Lung (tissue), 12 donors: Measurements from ENCODE around the gene IL13. TPM values are rescaled to one million over a fixed set of nuclear protein-coding genes. Genes with fewer than 3 reads are reported as not detected.

Experiments
- ATAC-seq: fragments of 200-7000 bp; cut with Tn5 transposase; one replicate; pipeline ENCODE4 v1.9.1; 2020; ENCODE audit warnings: moderate number of reproducible peaks; ENCODE audit not compliant: insufficient read depth, low FRiP score
- DNase-seq, 3 donors: peaks; one replicate each; pipeline ENCODE4 v3.0.0-alpha.2; 2013 to 2017
- H3K27ac ChIP-seq, 2 donors: one replicate each; pipeline ENCODE4 v1.5.1; 2013; ENCODE audit warnings: mild to moderate bottlenecking in 2 of 2, moderate library complexity in 2 of 2, control low read depth in 1 of 2, inconsistent platforms in 1 of 2, low read depth in 1 of 2, low read length in 1 of 2
- H3K27me3 ChIP-seq, 3 donors: one replicate each; pipeline ENCODE4 v1.5.1; 2013; ENCODE audit warnings: low read length in 2 of 3; ENCODE audit not compliant: control insufficient read depth in 3 of 3, insufficient read depth in 3 of 3
- H3K36me3 ChIP-seq, 4 donors: one replicate each; pipeline ENCODE4 v1.5.1; 2013; ENCODE audit warnings: low read length in 4 of 4, mild to moderate bottlenecking in 1 of 4, moderate library complexity in 1 of 4; ENCODE audit not compliant: control insufficient read depth in 4 of 4, insufficient read depth in 4 of 4
- H3K4me1 ChIP-seq, 5 donors: one replicate each; pipeline ENCODE4 v1.5.1; 2013; ENCODE audit warnings: low read length in 5 of 5, mild to moderate bottlenecking in 2 of 5, moderate library complexity in 1 of 5; ENCODE audit not compliant: control insufficient read depth in 5 of 5, insufficient read depth in 5 of 5
- H3K4me3 ChIP-seq: one replicate; pipeline ENCODE4 v1.5.1; 2013; ENCODE audit warnings: mild to moderate bottlenecking, control low read depth, moderate library complexity
- H3K9ac ChIP-seq, 2 donors: one replicate each; pipeline ENCODE4 v1.5.1; 2013; ENCODE audit warnings: low read length in 2 of 2, control low read depth in 1 of 2; ENCODE audit not compliant: insufficient read depth in 1 of 2
- H3K9me3 ChIP-seq, 4 donors: one replicate each; pipeline ENCODE4 v1.5.1; 2013; ENCODE audit warnings: low read length in 3 of 4, mild to moderate bottlenecking in 1 of 4, moderate library complexity in 1 of 4; ENCODE audit not compliant: control insufficient read depth in 4 of 4, insufficient read depth in 3 of 4
- CTCF ChIP-seq: IDR thresholded peaks from 2 replicates; pipeline ENCODE4 v1.5.1; 2012; ENCODE audit warnings: mild to moderate bottlenecking; ENCODE audit errors: control extremely low read depth, extremely low read depth
- WGBS, 2 donors: extraction: QIAGEN DNeasy Blood & Tissue Kit; methylation state at CpG; one replicate each; pipeline ENCODE4 v1.1.7; 2013; 5-methylcytosine and 5-hydroxymethylcytosine counted together
- polyA plus RNA-seq, 2 donors: library from polyadenylated mRNA; stranded (reverse); fragments of 200-250 nt; gene quantifications; one replicate each; pipeline ENCODE4 v1.2.1, GENCODE V29; 2013
- total RNA-seq, 2 donors: library from RNA; depleted of rRNA in 1 of 2; stranded (reverse); fragments of >200 nt in 1 of 2; gene quantifications; one replicate each; pipeline ENCODE4 v1.2.1, GENCODE V29; 2014 to 2021
- donor health status: control.
- donor health status: control.
- donor health status: Bipolar disorder and iron deficiency.
- donor health status: healthy.
- donor health status: DM: yes; HTN: yes; CAD: no.

The IL13 gene
- total and polyA plus RNA-seq, 4 donors: 0.14 TPM; not detected in 3

- TF ChIP-seq CTCF: no peak
- Histone ChIP-seq H3K27ac (no peak overlapping the region), H3K4me3 (no peak overlapping the region), H3K4me1 (peaks cover 0 to 13% (median 0%) of the 10 kb centered on the region in 5 donors), H3K9me3 (no peaks in the 10 kb centered on the region), H3K27me3 (no peaks in the 10 kb centered on the region), H3K36me3 (no peaks in the 10 kb centered on the region), H3K9ac (no peak overlapping the region)
- ATAC-seq: no peak
- DNase-seq: no peak
- WGBS, 2 donors: 84 to 90% methylated on average over 13 of the region's 13 CpGs
Measured at GRCh38 chr5:132663771-132664695, 6.1 kb downstream of the IL13 start.

- no peak overlapping the region for H3K9ac ChIP-seq
Measured at GRCh38 chr5:132664696-132665209, 6.8 kb downstream of the IL13 start.

GRCh38 chr5:132665574-132666080 lies 7.7 kb downstream of the IL13 start:
- 89 to 91% methylated on average over 21 of the region's 21 CpGs for WGBS, 2 donors
- H3K9ac ChIP-seq: no peak overlapping the region
- TF ChIP-seq CTCF: no peak
- ATAC-seq (no peak), DNase-seq (no peak)
- peaks cover 0 to 13% (median 0%) of the 10 kb centered on the region in 5 donors for H3K4me1 ChIP-seq
- H3K4me3 ChIP-seq: no peak overlapping the region
- H3K36me3 ChIP-seq: no peaks in the 10 kb centered on the region
- no peak overlapping the region for H3K27ac ChIP-seq
- H3K27me3 ChIP-seq: no peaks in the 10 kb centered on the region
- H3K9me3 ChIP-seq: no peaks in the 10 kb centered on the region

More at GRCh38 chr5:132664696-132665209, 6.8 kb downstream of the IL13 start:
- Histone ChIP-seq H3K4me1 (peaks cover 0 to 13% (median 0%) of the 10 kb centered on the region in 5 donors), H3K27ac (no peak overlapping the region), H3K27me3 (no peaks in the 10 kb centered on the region), H3K9me3 (no peaks in the 10 kb centered on the region), H3K4me3 (no peak overlapping the region), H3K36me3 (no peaks in the 10 kb centered on the region)
- WGBS, 2 donors: 97 to 98% methylated on average over 8 to 9 of the region's 9 CpGs
- ATAC-seq (no peak), DNase-seq (no peak)
- no peak for TF ChIP-seq CTCF
